Trophoblast cell (in vitro differentiated cells and primary cell): ENCODE results near the gene PRKN.

Experiments used
- DNase-seq, 2 donors: peaks; one replicate each; pipeline ENCODE4 v3.0.0-alpha.2; 2016
- H2AFZ ChIP-seq: 2 replicates; pipeline ENCODE4 v1.6.1; 2013; ENCODE audit warnings: low read length, moderate library complexity, mild to moderate bottlenecking; ENCODE audit not compliant: insufficient read depth, poor library complexity
- H2AK5ac ChIP-seq: 2 replicates; pipeline ENCODE4 v1.6.1; 2013; ENCODE audit warnings: mild to moderate bottlenecking, low read length
- H2BK120ac ChIP-seq: 2 replicates; pipeline ENCODE4 v1.6.1; 2013; ENCODE audit warnings: low read length, mild to moderate bottlenecking, moderate library complexity; ENCODE audit not compliant: insufficient read depth, poor library complexity
- H2BK12ac ChIP-seq: 2 replicates; pipeline ENCODE4 v1.6.1; 2013; ENCODE audit warnings: mild to moderate bottlenecking, low read length, moderate library complexity
- H2BK5ac ChIP-seq: 2 replicates; pipeline ENCODE4 v1.6.1; 2013; ENCODE audit warnings: low read length, low read depth, moderate library complexity, mild to moderate bottlenecking; ENCODE audit not compliant: poor library complexity
- H3K14ac ChIP-seq: 2 replicates; pipeline ENCODE4 v1.6.1; 2013; ENCODE audit warnings: mild to moderate bottlenecking, low read length
- H3K18ac ChIP-seq: 2 replicates; pipeline ENCODE4 v1.6.1; 2013; ENCODE audit warnings: mild to moderate bottlenecking, low read length
- H3K23ac ChIP-seq: 2 replicates; pipeline ENCODE4 v1.6.1; 2013; ENCODE audit warnings: low read length
- H3K27ac ChIP-seq: 2 replicates; pipeline ENCODE4 v1.5.1; 2013; ENCODE audit warnings: low read depth, mild to moderate bottlenecking, inconsistent platforms, low read length, moderate library complexity
- H3K27me3 ChIP-seq: 2 replicates; pipeline ENCODE4 v1.6.1; 2013; ENCODE audit warnings: inconsistent platforms, mild to moderate bottlenecking, low read length, moderate library complexity; ENCODE audit not compliant: insufficient read depth
- H3K36me3 ChIP-seq, 2 experiments: 1 replicate in 1 of 2; 2 replicates in 1 of 2; pipeline ENCODE4 v1.6.1; 2013; ENCODE audit warnings: low read length in 2 of 2, mild to moderate bottlenecking in 2 of 2, moderate library complexity in 1 of 2; ENCODE audit not compliant: insufficient read depth in 2 of 2, control insufficient read depth in 1 of 2
- H3K4ac ChIP-seq: 2 replicates; pipeline ENCODE4 v1.6.1; 2013; ENCODE audit warnings: low read depth, mild to moderate bottlenecking, low read length, moderate library complexity
- H3K4me1 ChIP-seq, 2 experiments: 1 replicate in 1 of 2; 2 replicates in 1 of 2; pipeline ENCODE4 v1.6.1; 2013; ENCODE audit warnings: low read length in 2 of 2, mild to moderate bottlenecking in 2 of 2, moderate library complexity in 1 of 2; ENCODE audit not compliant: insufficient read depth in 2 of 2, control insufficient read depth in 1 of 2
- H3K4me2 ChIP-seq: 2 replicates; pipeline ENCODE4 v1.6.1; 2013; ENCODE audit warnings: inconsistent platforms, mild to moderate bottlenecking, low read length, moderate library complexity
- H3K4me3 ChIP-seq: 2 replicates; pipeline ENCODE4 v1.5.1; 2013; ENCODE audit warnings: mild to moderate bottlenecking, low read depth, low read length, inconsistent platforms
- H3K79me1 ChIP-seq: one replicate; pipeline ENCODE4 v1.6.1; 2013; ENCODE audit warnings: low read length
- H3K79me2 ChIP-seq: 2 replicates; pipeline ENCODE4 v1.6.1; 2013; ENCODE audit warnings: low read length, mild to moderate bottlenecking; ENCODE audit not compliant: control insufficient read depth, insufficient read depth, poor library complexity
- H3K9ac ChIP-seq: 2 replicates; pipeline ENCODE4 v1.6.1; 2013; ENCODE audit warnings: mild to moderate bottlenecking, low read length
- H3K9me3 ChIP-seq: 2 replicates; pipeline ENCODE4 v1.6.1; 2013; ENCODE audit warnings: low read depth, mild to moderate bottlenecking, control low read depth, inconsistent platforms, low read length; ENCODE audit not compliant: insufficient read depth
- H4K12ac ChIP-seq: 2 replicates; pipeline ENCODE4 v1.6.1; 2013; ENCODE audit warnings: low read depth, mild to moderate bottlenecking, low read length, moderate library complexity
- H4K8ac ChIP-seq: 2 replicates; pipeline ENCODE4 v1.6.1; 2013; ENCODE audit warnings: low read depth, mild to moderate bottlenecking, low read length, moderate library complexity
- H4K91ac ChIP-seq: one replicate; pipeline ENCODE4 v1.6.1; 2013; ENCODE audit warnings: low read depth, mild to moderate bottlenecking, low read length, moderate library complexity
- WGBS: extraction: QIAGEN DNeasy Blood & Tissue Kit; methylation state at CpG from one replicate; pipeline ENCODE4 v1.1.7; 2013; ENCODE audit warnings: missing lambda C conversion rate; ENCODE audit not compliant: insufficient read length, insufficient coverage; ENCODE audit errors: extremely low coverage; 5-methylcytosine and 5-hydroxymethylcytosine counted together

PRKN gene

GRCh38 chr6:162596676-162597075, 130.9 kb downstream of the PRKN start:
- H2AK5ac ChIP-seq: no peak overlapping the region
- WGBS: no CpG with 5 or more reads among the region's 5 CpGs

GRCh38 chr6:162591517-162591916, 136.0 kb downstream of the PRKN start:
- H2BK120ac ChIP-seq: no peak overlapping the region
- H3K4me2 ChIP-seq: no peak overlapping the region
- H3K4ac ChIP-seq: no peak overlapping the region
- H4K12ac ChIP-seq: no peak overlapping the region
- H3K9ac ChIP-seq: no peak overlapping the region
- H2AK5ac ChIP-seq: no peak overlapping the region
- H3K23ac ChIP-seq: no peak overlapping the region
- no peaks in the 10 kb centered on the region for H3K79me2 ChIP-seq
- H3K14ac ChIP-seq: no peak overlapping the region
- H3K4me1 ChIP-seq: no peaks in the 10 kb centered on the region
- no peaks in the 10 kb centered on the region for H3K27me3 ChIP-seq
- no peaks in the 10 kb centered on the region for H3K9me3 ChIP-seq
- H2BK5ac ChIP-seq: no peak overlapping the region
- H3K27ac ChIP-seq: no peak overlapping the region
- no peaks in the 10 kb centered on the region for H3K36me3 ChIP-seq
- no peaks in the 10 kb centered on the region for H3K79me1 ChIP-seq
- no peak overlapping the region for H2AFZ ChIP-seq
- H2BK12ac ChIP-seq: no peak overlapping the region
- H3K18ac ChIP-seq: no peak overlapping the region
- no peak overlapping the region for H3K4me3 ChIP-seq
- no peak overlapping the region for H4K8ac ChIP-seq
- no peak overlapping the region for H4K91ac ChIP-seq
- no peak for DNase-seq

More at GRCh38 chr6:162596676-162597075, 130.9 kb downstream of the PRKN start:
- no peaks in the 10 kb centered on the region for H3K79me1 ChIP-seq
- H3K36me3 ChIP-seq: no peaks in the 10 kb centered on the region
- no peak overlapping the region for H3K18ac ChIP-seq
- no peak overlapping the region for H3K4me3 ChIP-seq
- no peak overlapping the region for H3K27ac ChIP-seq
- H3K23ac ChIP-seq: no peak overlapping the region
- H3K4me2 ChIP-seq: no peak overlapping the region
- H3K9me3 ChIP-seq: no peaks in the 10 kb centered on the region
- H2AFZ ChIP-seq: no peak overlapping the region
- H3K27me3 ChIP-seq: no peaks in the 10 kb centered on the region
- no peak overlapping the region for H3K4ac ChIP-seq
- H4K12ac ChIP-seq: no peak overlapping the region
- no peak overlapping the region for H2BK5ac ChIP-seq
- no peak overlapping the region for H3K9ac ChIP-seq
- H3K14ac ChIP-seq: no peak overlapping the region
- no peaks in the 10 kb centered on the region for H3K4me1 ChIP-seq
- no peak overlapping the region for H2BK12ac ChIP-seq
- no peaks in the 10 kb centered on the region for H3K79me2 ChIP-seq
- no peak overlapping the region for H4K91ac ChIP-seq
- no peak overlapping the region for H4K8ac ChIP-seq
- DNase-seq: no peak
- no peak overlapping the region for H2BK120ac ChIP-seq

DNA sequence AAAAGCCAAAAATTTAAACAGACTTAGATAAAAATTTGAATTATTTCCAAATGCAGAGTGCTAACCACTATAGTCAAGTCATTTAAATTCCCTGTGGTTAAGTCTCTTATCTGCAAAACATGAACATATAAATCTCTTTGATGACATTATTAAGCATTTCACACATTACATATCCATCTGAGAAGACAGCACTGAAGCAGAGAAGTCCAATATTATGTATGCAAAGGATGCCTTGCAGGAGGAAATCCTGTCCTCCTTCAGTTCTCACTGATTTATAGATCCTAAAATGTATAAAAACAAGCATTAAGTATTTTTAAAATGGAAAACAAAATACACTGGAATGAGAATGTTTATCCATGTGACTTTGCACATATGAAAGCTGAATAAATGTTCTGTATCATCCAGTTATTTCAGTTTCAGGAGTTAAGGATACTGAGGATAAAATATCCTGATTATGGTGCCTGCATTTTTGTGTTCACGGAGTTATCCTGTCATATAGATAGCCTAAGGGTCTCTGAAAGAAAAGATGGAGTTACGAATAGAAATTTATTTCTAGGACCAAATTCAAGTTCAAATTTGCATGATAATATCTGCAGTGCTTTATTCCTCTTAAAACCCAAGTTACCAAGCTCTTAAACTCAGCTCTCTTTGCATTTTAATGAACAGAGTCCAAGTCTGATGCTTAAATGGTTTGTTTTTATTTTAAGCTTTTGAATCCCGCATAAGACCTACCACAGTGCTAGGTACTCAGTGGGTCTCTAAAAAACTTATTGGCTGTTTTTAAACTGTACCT, 145.4 kb downstream of the PRKN start:
- no peaks in the 10 kb centered on the region for H3K79me2 ChIP-seq

GRCh38 chr6:162580619-162581018, 146.9 kb downstream of the PRKN start:
- DNase-seq: no peak
- no CpG with 5 or more reads among the region's 4 CpGs for WGBS
- no peaks in the 10 kb centered on the region for H3K4me1 ChIP-seq

More for the DNA sequence above, 145.4 kb downstream of the PRKN start:
- Histone ChIP-seq H2BK12ac (no peak overlapping the region), H2BK5ac (no peak overlapping the region), H3K4ac (no peak overlapping the region), H3K4me1 (no peaks in the 10 kb centered on the region), H2AFZ (no peak overlapping the region), H3K18ac (no peak overlapping the region), H3K9ac (no peak overlapping the region), H3K14ac (no peak overlapping the region), H3K27me3 (no peaks in the 10 kb centered on the region), H3K27ac (no peak overlapping the region), H3K23ac (no peak overlapping the region), H3K4me3 (no peak overlapping the region), H4K8ac (no peak overlapping the region), H4K12ac (no peak overlapping the region), H3K36me3 (no peaks in the 10 kb centered on the region), H3K9me3 (no peaks in the 10 kb centered on the region), H4K91ac (no peak overlapping the region), H3K79me1 (no peaks in the 10 kb centered on the region), H2AK5ac (no peak overlapping the region), H3K4me2 (no peak overlapping the region), H2BK120ac (no peak overlapping the region)
- no CpG with 5 or more reads among the region's 3 CpGs for WGBS
- no peak for DNase-seq

More at GRCh38 chr6:162580619-162581018, 146.9 kb downstream of the PRKN start:
- Histone ChIP-seq H3K18ac (no peak overlapping the region), H3K23ac (no peak overlapping the region), H3K14ac (no peak overlapping the region), H3K4me3 (no peak overlapping the region), H2BK12ac (no peak overlapping the region), H3K9ac (no peak overlapping the region), H4K8ac (no peak overlapping the region), H4K12ac (no peak overlapping the region), H3K27me3 (no peaks in the 10 kb centered on the region), H2AFZ (no peak overlapping the region), H3K27ac (no peak overlapping the region), H2BK120ac (no peak overlapping the region), H3K4ac (no peak overlapping the region), H3K36me3 (no peaks in the 10 kb centered on the region), H2AK5ac (no peak overlapping the region), H3K79me1 (no peaks in the 10 kb centered on the region), H2BK5ac (no peak overlapping the region), H3K9me3 (no peaks in the 10 kb centered on the region), H4K91ac (no peak overlapping the region), H3K79me2 (no peaks in the 10 kb centered on the region), H3K4me2 (no peak overlapping the region)
